ENCODE measurements around the gene SLF2.

DNA sequence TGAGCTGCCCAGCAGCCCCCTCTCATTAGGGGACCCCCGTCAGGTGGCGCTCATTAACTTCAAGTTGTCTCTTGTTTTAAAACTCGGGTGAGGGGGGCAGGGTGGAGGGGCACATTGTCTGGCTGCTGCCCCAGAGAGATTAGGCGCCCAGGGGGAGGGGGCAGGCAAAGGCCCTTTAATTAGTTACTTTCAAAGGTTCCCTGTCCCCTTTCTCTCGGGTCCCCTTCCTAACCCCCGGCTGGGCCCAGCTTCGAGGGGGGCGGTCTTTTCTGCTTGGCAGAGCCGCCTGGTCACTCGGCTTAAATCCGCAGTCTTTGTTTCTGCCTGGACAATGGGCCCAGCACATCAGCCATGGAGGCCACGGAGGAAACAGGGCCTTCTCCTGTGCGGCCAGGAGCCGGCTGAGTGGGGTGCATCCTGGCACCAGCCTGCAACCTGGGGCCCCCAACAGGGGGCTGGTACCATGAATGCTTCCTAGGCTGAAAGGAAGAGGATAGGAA is 38.9 kb upstream of the SLF2 start:
- TF ChIP-seq, protein P1, sequence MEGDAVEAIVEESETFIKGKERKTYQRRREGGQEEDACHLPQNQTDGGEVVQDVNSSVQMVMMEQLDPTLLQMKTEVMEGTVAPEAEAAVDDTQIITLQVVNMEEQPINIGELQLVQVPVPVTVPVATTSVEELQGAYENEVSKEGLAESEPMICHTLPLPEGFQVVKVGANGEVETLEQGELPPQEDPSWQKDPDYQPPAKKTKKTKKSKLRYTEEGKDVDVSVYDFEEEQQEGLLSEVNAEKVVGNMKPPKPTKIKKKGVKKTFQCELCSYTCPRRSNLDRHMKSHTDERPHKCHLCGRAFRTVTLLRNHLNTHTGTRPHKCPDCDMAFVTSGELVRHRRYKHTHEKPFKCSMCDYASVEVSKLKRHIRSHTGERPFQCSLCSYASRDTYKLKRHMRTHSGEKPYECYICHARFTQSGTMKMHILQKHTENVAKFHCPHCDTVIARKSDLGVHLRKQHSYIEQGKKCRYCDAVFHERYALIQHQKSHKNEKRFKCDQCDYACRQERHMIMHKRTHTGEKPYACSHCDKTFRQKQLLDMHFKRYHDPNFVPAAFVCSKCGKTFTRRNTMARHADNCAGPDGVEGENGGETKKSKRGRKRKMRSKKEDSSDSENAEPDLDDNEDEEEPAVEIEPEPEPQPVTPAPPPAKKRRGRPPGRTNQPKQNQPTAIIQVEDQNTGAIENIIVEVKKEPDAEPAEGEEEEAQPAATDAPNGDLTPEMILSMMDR (IDR thresholded peaks at IDR 0.05; ENCODE audit: insufficient read depth, low read length), result no peak
- TF ChIP-seq GABPA (IDR thresholded peaks at IDR 0.05; ENCODE audit: low read depth) (no peak), POLR2AphosphoS5 (IDR thresholded peaks at IDR 0.05; ENCODE audit: low read depth) (no peak)
- TF ChIP-seq, protein P2, sequence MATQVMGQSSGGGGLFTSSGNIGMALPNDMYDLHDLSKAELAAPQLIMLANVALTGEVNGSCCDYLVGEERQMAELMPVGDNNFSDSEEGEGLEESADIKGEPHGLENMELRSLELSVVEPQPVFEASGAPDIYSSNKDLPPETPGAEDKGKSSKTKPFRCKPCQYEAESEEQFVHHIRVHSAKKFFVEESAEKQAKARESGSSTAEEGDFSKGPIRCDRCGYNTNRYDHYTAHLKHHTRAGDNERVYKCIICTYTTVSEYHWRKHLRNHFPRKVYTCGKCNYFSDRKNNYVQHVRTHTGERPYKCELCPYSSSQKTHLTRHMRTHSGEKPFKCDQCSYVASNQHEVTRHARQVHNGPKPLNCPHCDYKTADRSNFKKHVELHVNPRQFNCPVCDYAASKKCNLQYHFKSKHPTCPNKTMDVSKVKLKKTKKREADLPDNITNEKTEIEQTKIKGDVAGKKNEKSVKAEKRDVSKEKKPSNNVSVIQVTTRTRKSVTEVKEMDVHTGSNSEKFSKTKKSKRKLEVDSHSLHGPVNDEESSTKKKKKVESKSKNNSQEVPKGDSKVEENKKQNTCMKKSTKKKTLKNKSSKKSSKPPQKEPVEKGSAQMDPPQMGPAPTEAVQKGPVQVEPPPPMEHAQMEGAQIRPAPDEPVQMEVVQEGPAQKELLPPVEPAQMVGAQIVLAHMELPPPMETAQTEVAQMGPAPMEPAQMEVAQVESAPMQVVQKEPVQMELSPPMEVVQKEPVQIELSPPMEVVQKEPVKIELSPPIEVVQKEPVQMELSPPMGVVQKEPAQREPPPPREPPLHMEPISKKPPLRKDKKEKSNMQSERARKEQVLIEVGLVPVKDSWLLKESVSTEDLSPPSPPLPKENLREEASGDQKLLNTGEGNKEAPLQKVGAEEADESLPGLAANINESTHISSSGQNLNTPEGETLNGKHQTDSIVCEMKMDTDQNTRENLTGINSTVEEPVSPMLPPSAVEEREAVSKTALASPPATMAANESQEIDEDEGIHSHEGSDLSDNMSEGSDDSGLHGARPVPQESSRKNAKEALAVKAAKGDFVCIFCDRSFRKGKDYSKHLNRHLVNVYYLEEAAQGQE (IDR thresholded peaks at IDR 0.05; ENCODE audit: insufficient replicate concordance, low read depth), result no peak
